ENCODE measurements around the gene UBLCP1.

DNA sequence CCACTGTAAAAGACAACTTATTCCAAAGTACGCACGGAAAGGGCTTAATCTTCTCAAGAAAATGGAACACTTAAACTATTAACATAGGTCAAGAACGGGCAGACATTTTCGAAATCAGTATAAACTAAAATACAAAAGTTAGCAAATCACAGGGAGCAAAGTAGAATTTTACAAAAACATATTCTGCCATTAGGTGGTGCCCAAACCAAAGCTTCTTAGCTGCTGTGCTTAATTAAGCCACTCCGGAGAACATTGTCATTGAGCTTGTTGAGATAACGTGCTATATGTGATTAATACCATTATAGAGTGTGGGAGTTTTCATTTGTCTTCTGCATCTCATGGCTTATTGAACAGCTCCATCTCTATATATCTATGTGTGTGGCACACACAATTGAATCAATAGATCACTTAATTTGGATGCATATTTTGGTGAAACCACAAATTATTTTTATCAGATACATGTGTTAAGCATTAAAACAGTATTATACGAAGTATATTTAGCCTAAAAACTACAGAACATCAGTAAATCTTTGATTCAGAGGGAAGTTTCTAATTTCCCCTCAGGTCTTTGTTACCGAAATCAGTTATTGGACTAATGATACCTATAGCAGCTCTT lies 23.4 kb downstream of the UBLCP1 start:
- TF ChIP-seq, protein P1, sequence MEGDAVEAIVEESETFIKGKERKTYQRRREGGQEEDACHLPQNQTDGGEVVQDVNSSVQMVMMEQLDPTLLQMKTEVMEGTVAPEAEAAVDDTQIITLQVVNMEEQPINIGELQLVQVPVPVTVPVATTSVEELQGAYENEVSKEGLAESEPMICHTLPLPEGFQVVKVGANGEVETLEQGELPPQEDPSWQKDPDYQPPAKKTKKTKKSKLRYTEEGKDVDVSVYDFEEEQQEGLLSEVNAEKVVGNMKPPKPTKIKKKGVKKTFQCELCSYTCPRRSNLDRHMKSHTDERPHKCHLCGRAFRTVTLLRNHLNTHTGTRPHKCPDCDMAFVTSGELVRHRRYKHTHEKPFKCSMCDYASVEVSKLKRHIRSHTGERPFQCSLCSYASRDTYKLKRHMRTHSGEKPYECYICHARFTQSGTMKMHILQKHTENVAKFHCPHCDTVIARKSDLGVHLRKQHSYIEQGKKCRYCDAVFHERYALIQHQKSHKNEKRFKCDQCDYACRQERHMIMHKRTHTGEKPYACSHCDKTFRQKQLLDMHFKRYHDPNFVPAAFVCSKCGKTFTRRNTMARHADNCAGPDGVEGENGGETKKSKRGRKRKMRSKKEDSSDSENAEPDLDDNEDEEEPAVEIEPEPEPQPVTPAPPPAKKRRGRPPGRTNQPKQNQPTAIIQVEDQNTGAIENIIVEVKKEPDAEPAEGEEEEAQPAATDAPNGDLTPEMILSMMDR (IDR thresholded peaks at IDR 0.05) = peak; percentile 10 to 25
- no peak for TF ChIP-seq POLR2A (IDR thresholded peaks at IDR 0.05)
